K562 (cell line): ENCODE measurements around the gene RAD21L1. TPM values are rescaled to one million over a fixed set of nuclear protein-coding genes. Genes with fewer than 3 reads are reported as not detected.

Experiments used
- ATAC-seq: fragments of 200-7000 bp; cut with Tn5 transposase; 3 replicates; pipeline ENCODE4 v1.9.1; 2020; ENCODE audit warnings: moderate library complexity
- BruUV-seq: library from RNA; stranded (reverse); fragments of 400-500 nt; replicated peaks from 2 replicates; lab custom pipeline; 2021; lab: Mats Ljungman, UMichigan
- CTCF ChIA-PET: fragments of 300-600 bp; formaldehyde crosslinking; extraction: SDS; loops from one replicate; lab custom pipeline; 2021; ENCODE audit warnings: low intra/inter-chr PET ratio; lab: Yijun Ruan, JAX
- POLR2A ChIA-PET: fragments of 300-600, 350-650 bp; sonication (Branson Sonifier 250); formaldehyde crosslinking; extraction: SDS; loops from one replicate; lab custom pipeline; 2021; ENCODE audit warnings: antibody characterized with exemption, inconsistent platforms; lab: Yijun Ruan, JAX
- DNase-seq, 4 experiments: peaks; one replicate each; pipeline versions ENCODE4 v3.0.0 to v3.0.0-alpha.2; 2011 to 2018; ENCODE audit warnings: low spot score in 3 of 4, mixed read lengths in 3 of 4; ENCODE audit errors: extremely low read depth in 1 of 4
- FAIRE-seq: peaks from 2 replicates; lab custom pipeline; 2011; peaks lifted over from hg19 to GRCh38; lab: Jason Lieb, UNC
- H2AFZ ChIP-seq: 2 replicates; pipeline ENCODE4 v1.6.0; 2011; ENCODE audit warnings: low read depth, low read length, control low read depth, inconsistent platforms
- H3K27ac ChIP-seq: fragments of 200-600 bp; 3 replicates; pipeline ENCODE4 v1.8.0; 2011; ENCODE audit warnings: low read depth, mild to moderate bottlenecking, control low read depth, inconsistent platforms, low read length, moderate library complexity, mixed read lengths; ENCODE audit errors: extremely low read depth
- H3K27me3 ChIP-seq, 2 experiments: fragments of 300-600 bp in 1 of 2; 2 replicates in 1 of 2; 3 replicates in 1 of 2; pipeline versions ENCODE4 v1.6.0 to v1.8.0; 2011; ENCODE audit warnings: inconsistent platforms in 2 of 2, low read length in 2 of 2, mild to moderate bottlenecking in 1 of 2, mixed read lengths in 1 of 2, moderate library complexity in 1 of 2; ENCODE audit not compliant: control insufficient read depth in 2 of 2, insufficient read depth in 2 of 2
- H3K36me3 ChIP-seq: fragments of 300-600 bp; 3 replicates; pipeline ENCODE4 v1.8.0; 2011; ENCODE audit warnings: mild to moderate bottlenecking, low read length, inconsistent platforms; ENCODE audit not compliant: control insufficient read depth, insufficient read depth
- H3K4me1 ChIP-seq, 2 experiments: fragments of 200-600 bp in 1 of 2; replicated peaks in 1 of 2; 2 replicates in 1 of 2; 3 replicates in 1 of 2; pipeline versions ENCODE4 v1.5.1 to v1.8.0; 2011; ENCODE audit warnings: inconsistent platforms in 2 of 2, low read length in 2 of 2, mild to moderate bottlenecking in 1 of 2, mixed read lengths in 1 of 2, moderate library complexity in 1 of 2; ENCODE audit not compliant: control insufficient read depth in 2 of 2, insufficient read depth in 2 of 2
- H3K4me2 ChIP-seq: 2 replicates; pipeline ENCODE4 v1.6.1; 2011; ENCODE audit warnings: low read length, control low read depth, inconsistent platforms, mixed read lengths; ENCODE audit not compliant: insufficient read depth
- H3K4me3 ChIP-seq: fragments of 200-600 bp; sonication (generic), shearing (Covaris generic); 2 replicates; pipeline ENCODE4 v1.5.1; 2016; ENCODE audit warnings: control low read depth, inconsistent platforms
- H3K79me2 ChIP-seq: fragments of 200-600 bp; 3 replicates; pipeline ENCODE4 v1.8.0; 2011; ENCODE audit warnings: low read length, inconsistent platforms; ENCODE audit not compliant: control insufficient read depth, insufficient read depth
- H3K9ac ChIP-seq, 2 experiments: 2 replicates each; pipeline versions ENCODE4 v1.6.0 to v1.6.1; 2011; ENCODE audit warnings: low read depth in 2 of 2, low read length in 2 of 2, control low read depth in 1 of 2, inconsistent platforms in 1 of 2, mild to moderate bottlenecking in 1 of 2, mixed read lengths in 1 of 2; ENCODE audit not compliant: insufficient read depth in 1 of 2
- H3K9me1 ChIP-seq: one replicate; pipeline ENCODE4 v1.6.0; 2011; ENCODE audit warnings: inconsistent platforms, mild to moderate bottlenecking, low read length, moderate library complexity; ENCODE audit not compliant: control insufficient read depth, insufficient read depth
- H3K9me3 ChIP-seq: replicated peaks from 2 replicates; pipeline ENCODE4 v1.5.1; 2011; ENCODE audit warnings: low read depth, low read length, inconsistent platforms; ENCODE audit not compliant: control insufficient read depth, insufficient read depth
- H4K20me1 ChIP-seq: replicated peaks from 2 replicates; pipeline ENCODE4 v1.6.1; 2011; ENCODE audit warnings: low read length, inconsistent platforms, mixed read lengths; ENCODE audit not compliant: control insufficient read depth, insufficient read depth
- ATF4 ChIP-seq: fragments of 450-650 bp; formaldehyde crosslinking; IDR thresholded peaks from 2 replicates; pipeline ENCODE4 v1.4.0; 2022; ENCODE audit warnings: mild to moderate bottlenecking, moderate library complexity
- E2F8 ChIP-seq: fragments of 450-650 bp; IDR thresholded peaks from 2 replicates; pipeline ENCODE4 v1.7.1; 2018; ENCODE audit warnings: mild to moderate bottlenecking, low read depth; ENCODE audit not compliant: partially characterized antibody
- FOXA3 ChIP-seq, 2 experiments: fragments of 450-650 bp in 1 of 2; sonication (generic) in 1 of 2; formaldehyde crosslinking; IDR thresholded peaks in 1 of 2; conservative IDR thresholded peaks in 1 of 2; 2 replicates each; pipeline versions ENCODE4 v1.4.0 to v1.8.0; 2020 to 2022; ENCODE audit warnings: mild to moderate bottlenecking in 2 of 2, missing genetic modification reagents in 1 of 2
- HDAC8 ChIP-seq: fragments of 450-650 bp; IDR thresholded peaks from 2 replicates; pipeline ENCODE4 v1.6.1; 2016; ENCODE audit warnings: mild to moderate bottlenecking, missing genetic modification characterization, moderate library complexity, missing compliant biosample characterization
- HNRNPL ChIP-seq: fragments of 200-400 bp; formaldehyde crosslinking; IDR thresholded peaks from 2 replicates; pipeline ENCODE4 v1.6.1; 2017; ENCODE audit warnings: low read depth, mild to moderate bottlenecking, low read length
- MAFK ChIP-seq: IDR thresholded peaks from 2 replicates; pipeline ENCODE4 v1.6.1; 2011; ENCODE audit warnings: low read length, improper control_type of control experiment
- MXD1 ChIP-seq: fragments of 250-450 bp; sonication (Bioruptor Pico); IDR thresholded peaks from 2 replicates; pipeline ENCODE4 v1.8.0; 2021; ENCODE audit warnings: borderline replicate concordance, mild to moderate bottlenecking, moderate library complexity; ENCODE audit not compliant: poor library complexity, severe bottlenecking
- NELFE ChIP-seq: IDR thresholded peaks from 2 replicates; pipeline ENCODE4 v1.6.1; 2011; ENCODE audit warnings: mild to moderate bottlenecking; ENCODE audit not compliant: insufficient read depth, insufficient read length
- NFXL1 ChIP-seq: fragments of 450-650 bp; formaldehyde crosslinking; IDR thresholded peaks from 2 replicates; pipeline ENCODE4 v1.4.0; 2021; ENCODE audit warnings: mild to moderate bottlenecking
- SAFB ChIP-seq: fragments of 200-400 bp; formaldehyde crosslinking; IDR thresholded peaks from 2 replicates; pipeline ENCODE4 v1.6.1; 2017; ENCODE audit warnings: low read depth, low read length, borderline replicate concordance
- SREBF2 ChIP-seq: sonication (generic); formaldehyde crosslinking; IDR thresholded peaks from 2 replicates; pipeline ENCODE4 v1.4.0; 2020; ENCODE audit warnings: mild to moderate bottlenecking, missing genetic modification reagents
- TFAM ChIP-seq: fragments of 250-450 bp; sonication (Bioruptor Pico); conservative IDR thresholded peaks from 2 replicates; pipeline ENCODE4 v1.5.0; 2021; ENCODE audit warnings: mild to moderate bottlenecking, moderate library complexity
- VEZF1 ChIP-seq: fragments of 200-800 bp; sonication (Bioruptor generic); IDR thresholded peaks from 2 replicates; pipeline ENCODE4 v1.6.1; 2017; ENCODE audit warnings: missing genetic modification characterization, missing compliant biosample characterization
- YBX1 ChIP-seq: fragments of 450-650 bp; IDR thresholded peaks from 2 replicates; pipeline ENCODE4 v1.7.1; 2016; ENCODE audit warnings: mild to moderate bottlenecking
- ZNF764 ChIP-seq: fragments of 250-450 bp; sonication (Bioruptor Pico); IDR thresholded peaks from 2 replicates; pipeline ENCODE4 v1.4.0; 2020; ENCODE audit warnings: low read depth, mild to moderate bottlenecking, moderate library complexity
- ZZZ3 ChIP-seq: fragments of 450-650 bp; IDR thresholded peaks from 2 replicates; pipeline ENCODE4 v1.6.1; 2016; ENCODE audit warnings: antibody characterized with exemption, mild to moderate bottlenecking, moderate library complexity
- WGBS: fragments of 100-300 bp; shearing (Covaris generic); methylation state at CpG from one replicate; pipeline ENCODE4 v1.1.6; 2016; ENCODE audit warnings: low coverage, mixed read lengths; ENCODE audit not compliant: insufficient coverage; ENCODE audit errors: missing lambda C conversion rate; 5-methylcytosine and 5-hydroxymethylcytosine counted together
- in situ Hi-C: fragments of 300-500 bp; cut with MboI; formaldehyde crosslinking; loops from 4 replicates; pipeline ENCODE4 v1.15.0; 2018; ENCODE audit warnings: inconsistent platforms, mixed read lengths
- intact Hi-C: fragments of 100-400 bp; cut with micrococcal nuclease; formaldehyde crosslinking; loops from 2 replicates; pipeline ENCODE4 v1.14.2; 2022
- polyA plus RNA-seq, 8 experiments: library from polyadenylated mRNA; depleted of rRNA in 4 of 8; stranded (reverse) in 5 of 8; unstranded in 3 of 8; fragments of >200 nt; fragmentation: Nextera tagmentation in 2 of 8; fragmentation: Illumina TruSeq in 1 of 8; extraction: Ambion mirVana in 2 of 8; extraction: Trizol in 1 of 8; gene quantifications; 2 replicates each; pipeline versions ENCODE4 v1.2.1 to v1.2.3, GENCODE V29; 2011 to 2014; ENCODE audit warnings: inconsistent platforms in 1 of 8, missing spikeins in 1 of 8
- total RNA-seq, 7 experiments: library from RNA; depleted of rRNA in 6 of 7; stranded (reverse); fragments of >200 nt in 6 of 7; fragmentation: Illumina TruSeq in 2 of 7; extraction: Trizol in 2 of 7; gene quantifications; 2 replicates each; pipeline versions ENCODE4 v1.2.1 to v1.2.3, GENCODE V29; 2011 to 2021; ENCODE audit warnings: low replicate concordance in 1 of 7

Gene RAD21L1
- total and polyA plus RNA-seq, 9 of the 15 experiments (the other 6 are each of a cell fraction or from before 2014, with no cell fraction given) = 0.17 to 1.7 (median 0.45) TPM; not detected in 1

- Histone ChIP-seq H3K27me3 (no peaks in the 10 kb centered on the region), H3K4me1 (peaks cover 1 to 15% of the 10 kb centered on the region in 2 experiments; a peak in 4 of 5 replicates), H3K9me1 (no peaks in the 10 kb centered on the region), H3K4me2 (no peak overlapping the region)
- no peak for DNase-seq
- in situ Hi-C loops = no loop called here
- TF ChIP-seq NELFE (no peak), NFXL1 (CRISPR knock-in tag) (no peak), HNRNPL (no peak), YBX1 (no peak), MAFK (no peak), VEZF1 (CRISPR knock-in tag) (no peak), MXD1 (CRISPR knock-in tag) (no peak), ATF4 (no peak), HDAC8 (tag) (no peak), SAFB (no peak), E2F8 (no peak), TFAM (no peak), FOXA3 (CRISPR knock-in tag; conservative IDR thresholded peaks at IDR 0.05 in 1 of 2, IDR thresholded peaks at IDR 0.05 in 1 of 2) (no peak), ZNF764 (no peak), SREBF2 (CRISPR knock-in tag) (no peak), ZZZ3 (no peak)
- TF ChIP-seq, all 486 proteins: peak for 0
- no peaks in the 10 kb centered on the region for H3K9me3 ChIP-seq
- no peak overlapping the region for H2AFZ ChIP-seq
- WGBS = 68% methylated on average over 5 of the region's 20 CpGs
- ChIA-PET POLR2A (no interaction called here), CTCF (interaction anchor here (0.5 to 0.6 kb wide), 2 partner anchors 8 to 17 kb away, joined by 3 read pairs; no protein-coding TSS in a partner anchor)
- H3K27ac ChIP-seq = no peak overlapping the region
- ATAC-seq = no peak
- intact Hi-C loops = no loop called here
- H3K36me3 ChIP-seq = no peaks in the 10 kb centered on the region; the same call in 2 of the 3 replicates
- H3K4me3 ChIP-seq = no peak overlapping the region
- FAIRE-seq = no peak
- BruUV-seq = no TSS peak
- peaks cover under 1% of the 10 kb centered on the region; the same call in 1 of the 2 replicates for H4K20me1 ChIP-seq
- no peaks in the 10 kb centered on the region for H3K79me2 ChIP-seq
- no peak overlapping the region for H3K9ac ChIP-seq
Observed at GRCh38 chr20:1296117-1296610, 70.3 kb downstream of the RAD21L1 start.
